Stimulated activated CD4-positive, alpha-beta T cell treated with anti-CD3 and anti-CD28 coated beads, Interleukin-12 subunit alpha, Interleukin-12 subunit beta, amount 100 ng/mL, for 4 hours (primary cell): ENCODE data around the gene MCM8.

Experiments
- DNase-seq: peaks from one replicate; pipeline ENCODE4 v3.0.0-alpha.2; 2020

MCM8 gene

GRCh38 chr20:6048391-6048790 lies 97.9 kb downstream of the MCM8 start:
- DNase-seq = no peak
